T-helper 1 cell (primary cell): ENCODE data around the gene ABCA7.

ENCODE experiments used
- DNase-seq, 5 donors: peaks; one replicate each; pipeline ENCODE4 v3.0.0-alpha.2; 2012 to 2020

The ABCA7 gene

GRCh38 chr19:1002600-1002999, 37.3 kb upstream of the ABCA7 start:
- no peak for DNase-seq

- no peak for DNase-seq
These were observed 36.6 kb upstream of the ABCA7 start for GRCh38 chr19:1003283-1003682.

- DNase-seq: no peak
These were observed 35.6 kb upstream of the ABCA7 start for GRCh38 chr19:1004204-1004802.

- DNase-seq: no peak
These were observed 34.9 kb upstream of the ABCA7 start for GRCh38 chr19:1004803-1005664.

GRCh38 chr19:1006711-1007398, 33.1 kb upstream of the ABCA7 start:
- no peak for DNase-seq

GRCh38 chr19:1007399-1008251, 32.3 kb upstream of the ABCA7 start:
- DNase-seq: no peak

GRCh38 chr19:1008268-1009040, 31.5 kb upstream of the ABCA7 start:
- DNase-seq: no peak

GRCh38 chr19:1009041-1009980, 30.6 kb upstream of the ABCA7 start:
- no peak for DNase-seq

- no peak for DNase-seq
These were observed 29.8 kb upstream of the ABCA7 start for GRCh38 chr19:1009981-1010538.

- DNase-seq: no peak
These were observed 29.1 kb upstream of the ABCA7 start for GRCh38 chr19:1010586-1011510.

- DNase-seq: no peak
These were observed 28.0 kb upstream of the ABCA7 start for GRCh38 chr19:1011831-1012333.

GRCh38 chr19:1012334-1012733, 27.6 kb upstream of the ABCA7 start:
- DNase-seq: no peak

GRCh38 chr19:1013218-1013617, 26.7 kb upstream of the ABCA7 start:
- DNase-seq: no peak

- DNase-seq: no peak
These were observed 25.5 kb upstream of the ABCA7 start for GRCh38 chr19:1014161-1015060.

- DNase-seq: no peak
These were observed 24.7 kb upstream of the ABCA7 start for GRCh38 chr19:1015061-1015781.

GRCh38 chr19:1015782-1016646, 23.9 kb upstream of the ABCA7 start:
- DNase-seq: no peak
